DMS153 treated with DMSO at 0.1 percent for 48 hours (cell line): ENCODE measurements around the gene TUBG1.
"Not testable (repeated sequence)": the region's sequence is repeated elsewhere in the genome, so short reads cannot be mapped to it uniquely, and the experiment has no call there.

Source experiments
- DNase-seq: peaks from one replicate; lab custom pipeline; 2025; ENCODE audit not compliant: unreplicated experiment; lab: John Stamatoyannopoulos, UW

The TUBG1 gene

DNA sequence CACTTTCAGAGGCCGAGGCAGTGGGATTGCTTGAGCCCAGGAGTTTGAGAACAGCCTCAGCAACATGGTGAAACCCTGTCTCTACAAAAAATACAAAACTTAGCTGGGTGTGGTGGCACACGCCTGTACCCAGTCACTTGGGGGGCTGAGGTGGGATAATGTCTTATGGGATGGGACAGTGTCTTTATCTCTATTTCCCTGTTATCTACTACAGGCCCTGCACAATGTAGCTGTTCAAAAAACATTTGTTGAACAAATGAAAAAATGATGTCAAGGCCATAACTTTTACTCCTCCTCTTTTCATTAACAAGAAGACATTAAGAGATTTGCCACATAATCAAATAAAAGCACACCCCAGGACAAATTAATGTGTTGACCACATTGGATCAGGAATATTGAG lies 13.8 kb downstream of the TUBG1 start:
- DNase-seq, result no peak

DNA sequence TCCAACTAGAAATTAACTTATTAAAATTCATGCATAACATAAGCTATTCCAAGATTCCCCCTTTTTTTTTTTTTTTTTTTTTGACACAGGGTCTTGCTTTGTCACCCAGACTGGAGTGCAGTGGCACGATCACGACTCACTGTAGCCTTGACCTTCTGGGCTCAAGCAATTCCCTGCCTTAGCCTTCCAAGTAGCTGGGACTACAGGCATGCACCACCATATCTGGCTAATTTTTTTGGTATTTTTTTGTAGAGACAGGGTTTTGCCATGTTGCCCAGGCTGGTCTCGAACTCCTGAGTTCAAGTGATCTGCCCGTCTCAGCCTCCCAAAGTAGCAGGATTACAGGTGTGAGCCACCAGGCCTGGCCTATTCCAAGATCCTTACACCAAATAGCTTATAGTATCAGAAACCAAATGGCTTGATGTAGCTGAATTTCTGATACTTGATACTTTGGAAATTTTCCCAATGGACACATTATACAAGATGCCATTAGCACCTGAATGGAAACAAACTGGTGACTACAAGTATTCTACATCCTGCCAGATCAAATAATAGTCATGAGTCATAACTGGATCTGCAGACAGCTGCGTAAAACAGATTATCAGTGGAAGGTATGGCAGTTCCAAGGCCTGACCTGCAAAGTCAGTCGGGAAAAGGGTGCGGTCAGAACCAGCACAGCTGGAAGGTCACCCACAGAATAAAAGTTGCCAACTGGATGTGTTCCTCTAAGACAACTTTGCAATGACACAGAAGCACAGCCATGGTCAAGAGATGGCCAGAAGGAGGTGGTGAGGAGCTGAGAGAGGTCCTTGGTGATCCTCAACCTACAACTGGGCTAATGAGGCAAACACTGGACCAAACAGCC lies 14.5 kb downstream of the TUBG1 start:
- DNase-seq, result peak; percentile 23

- DNase-seq, result not testable (repeated sequence)
These were observed 17.7 kb downstream of the TUBG1 start for GRCh38 chr17:42627032-42627764.

DNA sequence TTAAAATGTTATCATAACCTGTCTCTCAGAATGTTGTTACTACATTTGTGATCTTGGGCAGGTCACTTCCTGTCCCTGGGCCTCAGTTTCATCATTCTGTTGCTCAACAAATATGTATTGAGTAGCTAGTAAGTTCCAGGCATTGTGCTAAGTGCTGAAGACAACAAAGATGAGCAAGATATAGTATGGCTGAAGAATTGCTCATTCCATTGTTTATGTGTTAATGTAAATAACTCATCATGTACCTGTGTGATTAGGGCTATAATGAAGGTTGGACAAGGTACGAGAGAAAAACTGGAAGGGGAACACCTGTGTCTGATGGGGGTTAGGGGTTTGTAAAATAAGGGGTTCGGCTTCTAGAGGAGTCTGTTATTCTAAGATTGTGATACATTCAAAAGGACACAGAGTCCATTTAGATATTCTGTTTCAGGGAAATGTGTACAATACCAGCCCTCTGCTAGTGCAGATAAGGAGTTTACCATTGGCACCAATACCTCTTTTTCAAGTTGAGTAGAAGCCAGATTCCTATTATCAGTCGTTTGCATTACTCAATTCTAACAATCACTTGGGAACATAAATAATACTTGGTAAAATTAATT lies 20.0 kb downstream of the TUBG1 start:
- no peak for DNase-seq

GRCh38 chr17:42632949-42633444 lies 23.5 kb downstream of the TUBG1 start:
- DNase-seq, result no peak

DNA sequence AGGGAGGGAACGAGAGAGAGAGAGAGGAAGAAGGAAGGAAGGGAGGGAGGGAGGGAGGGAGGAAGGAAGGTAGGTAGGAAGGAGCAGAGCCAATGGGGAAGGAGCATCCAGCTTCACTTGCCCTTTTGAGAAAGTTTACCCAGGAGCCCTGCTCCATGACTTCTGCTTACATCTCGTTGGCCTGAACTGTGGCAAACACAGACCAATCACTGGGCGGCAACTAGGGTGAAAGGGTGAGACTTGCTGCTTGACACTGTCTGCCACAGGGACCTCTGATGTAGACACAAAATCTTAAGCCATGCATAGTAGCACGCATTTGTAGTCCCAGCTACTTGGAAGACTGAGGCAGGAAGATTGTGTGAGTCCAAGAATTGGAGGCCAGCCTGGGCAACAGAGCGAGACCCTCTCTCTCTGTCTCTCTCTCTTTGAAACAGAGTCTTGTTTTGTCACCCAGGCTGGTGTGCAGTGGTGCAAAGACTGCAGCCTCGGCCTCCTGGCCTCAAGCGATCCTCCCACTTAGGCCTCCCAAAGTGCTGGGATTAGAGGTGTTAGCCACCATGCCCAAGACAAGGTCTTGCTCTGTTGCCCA lies 30.1 kb downstream of the TUBG1 start:
- no peak for DNase-seq

- no peak for DNase-seq
These were observed 30.6 kb downstream of the TUBG1 start for GRCh38 chr17:42640121-42640520.

GRCh38 chr17:42642336-42642735 lies 32.9 kb downstream of the TUBG1 start:
- DNase-seq, result no peak

- DNase-seq, result no peak
These were observed 38.3 kb downstream of the TUBG1 start for GRCh38 chr17:42647778-42648177.

DNA sequence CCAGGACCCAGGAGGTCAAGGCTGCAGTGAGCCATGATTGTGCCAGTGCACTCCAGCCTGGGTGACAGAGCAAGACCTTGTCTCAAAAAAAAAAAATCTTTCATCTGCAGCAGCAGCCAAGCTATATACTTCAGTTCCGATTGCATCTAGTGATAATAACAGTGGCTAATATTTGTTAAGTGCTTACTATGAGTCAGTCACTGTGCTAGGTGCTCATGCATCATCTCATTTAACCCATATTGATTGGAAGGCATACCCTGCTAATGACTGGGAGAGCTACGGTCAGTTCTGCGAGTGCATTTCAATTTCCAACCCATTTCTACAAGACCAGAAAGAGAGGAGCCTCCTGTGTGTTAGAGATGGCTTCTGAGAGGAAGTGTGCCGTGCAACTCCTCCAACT lies 41.9 kb downstream of the TUBG1 start:
- DNase-seq, result no peak

DNA sequence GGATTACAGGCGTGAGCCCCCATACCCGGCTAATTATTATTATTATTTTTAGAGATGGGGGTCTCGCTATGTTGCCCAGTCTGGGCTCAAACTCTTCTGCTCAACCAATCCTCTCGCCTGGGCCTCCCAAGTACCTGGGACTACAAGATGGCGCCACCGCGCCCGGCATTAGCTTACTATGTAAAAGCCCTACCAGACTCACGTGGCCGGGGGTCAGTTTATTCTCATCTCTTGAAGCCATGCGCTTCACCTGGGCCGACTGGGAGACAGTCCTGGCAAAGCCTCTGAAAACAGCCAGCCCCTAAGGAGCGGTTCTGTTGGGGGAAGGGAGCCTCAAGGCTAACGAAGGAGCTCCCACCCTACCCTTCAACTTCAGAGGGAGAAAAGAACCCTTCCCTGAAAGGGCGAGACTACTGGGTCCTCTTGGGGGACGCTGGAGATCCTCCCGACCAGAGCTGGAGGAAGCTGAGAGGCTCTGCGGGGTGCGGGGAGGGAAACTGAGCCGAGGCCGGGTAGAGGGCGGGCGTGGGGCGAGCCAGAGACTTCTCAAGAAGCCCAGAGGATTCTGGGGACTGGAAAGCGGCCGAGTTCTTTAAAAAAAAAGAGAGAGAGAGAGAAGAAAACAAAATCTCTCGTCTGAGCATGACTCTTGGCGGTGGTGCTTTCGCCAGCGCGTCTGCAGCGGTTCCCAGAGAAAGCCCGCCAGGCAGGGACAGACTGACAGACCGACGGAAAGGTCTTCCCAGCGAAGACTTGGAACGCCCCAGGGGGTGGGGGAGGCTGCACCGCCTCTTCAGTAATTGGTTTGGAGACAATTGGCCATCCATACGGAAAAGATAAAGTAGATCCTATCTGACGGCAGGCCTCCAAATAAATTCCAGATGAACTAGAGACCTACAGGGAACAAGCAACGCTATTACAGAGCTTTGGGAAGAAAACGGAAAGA lies 44.0 kb downstream of the TUBG1 start:
- no peak for DNase-seq

DNA sequence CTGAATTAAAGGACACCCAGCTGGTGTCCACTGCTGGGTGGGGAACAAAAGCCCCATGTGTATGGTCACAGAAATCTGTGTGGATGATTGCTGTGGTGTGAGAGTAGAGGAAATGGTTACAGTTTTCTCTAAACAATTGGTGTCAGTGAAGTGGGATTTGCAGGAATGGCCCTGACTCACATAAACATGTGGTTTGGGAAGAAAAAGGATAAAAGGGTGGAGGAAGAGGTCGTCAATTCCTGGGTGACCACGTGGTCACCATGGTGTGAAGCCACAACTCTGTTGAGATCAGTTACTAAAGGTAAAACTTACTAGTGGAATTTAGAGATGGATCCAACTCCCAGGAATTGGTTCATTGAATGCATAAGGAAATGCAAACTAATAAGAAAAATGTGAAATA lies 46.0 kb downstream of the TUBG1 start:
- no peak for DNase-seq

DNA sequence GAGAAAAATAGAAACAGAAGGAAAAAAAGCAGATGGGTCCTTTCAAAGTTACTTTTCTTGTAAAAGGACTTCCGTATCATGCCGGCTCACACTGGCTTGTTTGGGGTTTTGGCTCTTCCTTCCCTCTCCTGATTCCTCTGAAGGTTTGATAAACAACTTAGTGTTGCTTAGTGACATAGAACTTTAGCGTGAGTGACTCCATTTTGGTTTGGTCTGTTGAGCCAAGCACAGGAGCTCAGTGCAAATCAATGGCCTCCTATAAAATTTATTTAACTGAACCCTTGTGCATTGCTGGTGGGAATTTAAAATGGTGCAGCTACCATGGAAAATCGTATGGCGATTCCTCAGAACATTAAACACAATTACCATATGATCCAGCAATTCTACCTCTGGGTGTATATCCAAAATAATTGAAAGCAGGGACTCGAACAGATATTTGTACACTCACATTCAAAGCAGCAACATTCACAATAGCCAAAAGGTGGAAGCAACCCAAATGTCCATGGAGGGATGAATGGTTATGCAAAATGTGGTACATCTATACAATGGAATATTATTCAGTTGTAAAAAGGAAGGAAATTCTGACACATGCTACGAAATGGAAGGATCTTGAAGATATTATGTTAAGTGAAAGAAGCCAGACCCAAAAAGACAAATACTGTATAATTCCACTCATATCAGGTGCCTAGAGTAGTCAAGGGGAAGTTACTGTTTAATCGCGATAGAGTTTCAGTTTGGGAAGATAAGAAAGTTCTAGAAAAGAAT lies 48.5 kb downstream of the TUBG1 start:
- no peak for DNase-seq

DNA sequence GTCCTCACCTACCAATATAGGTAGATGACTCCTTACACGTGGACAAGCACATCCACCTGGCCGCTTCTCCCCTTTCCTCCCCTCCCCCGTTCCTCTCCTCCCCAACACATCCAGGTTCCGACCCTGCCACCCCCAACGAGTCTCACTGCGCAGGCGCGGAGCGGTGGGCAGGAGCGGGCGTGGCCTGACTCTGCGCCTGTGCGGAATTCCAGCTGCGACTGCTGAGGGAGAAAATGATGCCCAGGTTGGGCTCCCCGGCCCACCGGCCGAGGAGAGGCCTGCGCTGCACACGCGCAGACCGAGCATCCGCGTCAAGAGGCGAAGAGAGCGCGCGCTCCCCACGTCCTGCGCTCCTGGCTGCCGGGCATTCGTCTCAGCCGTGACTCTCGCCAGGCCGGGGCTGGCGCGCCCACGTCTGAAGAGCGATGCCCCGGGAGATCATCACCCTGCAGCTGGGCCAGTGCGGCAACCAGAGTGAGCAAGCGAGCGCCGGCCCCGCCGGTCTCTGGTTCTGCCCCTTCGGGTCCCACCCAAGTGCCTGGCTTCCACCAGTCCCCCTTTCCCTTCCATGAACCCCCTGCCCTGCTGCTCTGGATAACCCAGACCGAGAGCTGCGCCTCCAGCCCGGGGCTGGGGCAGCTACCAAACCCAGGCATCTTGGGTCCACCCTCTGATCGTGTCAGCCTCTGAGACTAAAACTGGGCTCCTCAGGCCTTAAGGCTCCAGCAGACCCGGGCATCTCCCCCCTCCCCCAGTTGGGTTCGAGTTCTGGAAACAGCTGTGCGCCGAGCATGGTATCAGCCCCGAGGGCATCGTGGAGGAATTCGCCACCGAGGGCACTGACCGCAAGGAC lies 49.8 kb downstream of the TUBG1 start, which contains the start of gene TUBG2:
Gene TUBG2 (plus strand): TSS at position 206 of the 853 bp plus-strand sequence. CDS start 220 bp downstream, at position 426.
- peak; percentile 92 for DNase-seq

- DNase-seq, result not testable (repeated sequence)
These were observed 50.4 kb downstream of the TUBG1 start for GRCh38 chr17:42659932-42660274.

GRCh38 chr17:42660692-42661345 lies 51.3 kb downstream of the TUBG1 start:
- DNase-seq, result no peak
